Activated naive CD4-positive, alpha-beta T cell treated with anti-CD3 and anti-CD28 coated beads for 36 hours (primary cell): Measurements from ENCODE around the gene PRKG2. TPM values are rescaled to one million over a fixed set of nuclear protein-coding genes. Genes with fewer than 3 reads are reported as not detected.

ENCODE experiments used
- CTCF ChIA-PET: fragments of 350-600 bp; sonication (Branson Sonifier 250); formaldehyde crosslinking; loops from one replicate; lab custom pipeline; 2021; ENCODE audit warnings: antibody characterized with exemption; lab: Charles Lee
- DNase-seq: peaks from one replicate; pipeline ENCODE4 v3.0.0-alpha.2; 2020
- H3K27ac Mint-ChIP-seq: one replicate; pipeline ENCODE4 v1.8.0; 2021; ENCODE audit warnings: mild to moderate bottlenecking, mixed read lengths
- H3K27me3 Mint-ChIP-seq: one replicate; pipeline ENCODE4 v1.8.0; 2021; ENCODE audit warnings: low read depth, mixed read lengths
- H3K36me3 Mint-ChIP-seq: one replicate; pipeline ENCODE4 v1.8.0; 2021; ENCODE audit warnings: low read depth, mixed read lengths
- H3K4me1 Mint-ChIP-seq: one replicate; pipeline ENCODE4 v1.8.0; 2021; ENCODE audit warnings: low read depth, mixed read lengths
- H3K4me3 Mint-ChIP-seq: one replicate; pipeline ENCODE4 v1.8.0; 2021; ENCODE audit warnings: mild to moderate bottlenecking, moderate library complexity, mixed read lengths
- H3K9me3 Mint-ChIP-seq: one replicate; pipeline ENCODE4 v1.8.0; 2021; ENCODE audit warnings: mixed read lengths
- intact Hi-C: fragments of 100-400 bp; cut with micrococcal nuclease; formaldehyde crosslinking; loops from one replicate; pipeline ENCODE4 v1.15.1; 2023
- total RNA-seq, 2 experiments: library from RNA; stranded (reverse); gene quantifications; one replicate each; pipeline ENCODE4 v1.2.3, GENCODE V29; 2021

PRKG2 gene, protein sequence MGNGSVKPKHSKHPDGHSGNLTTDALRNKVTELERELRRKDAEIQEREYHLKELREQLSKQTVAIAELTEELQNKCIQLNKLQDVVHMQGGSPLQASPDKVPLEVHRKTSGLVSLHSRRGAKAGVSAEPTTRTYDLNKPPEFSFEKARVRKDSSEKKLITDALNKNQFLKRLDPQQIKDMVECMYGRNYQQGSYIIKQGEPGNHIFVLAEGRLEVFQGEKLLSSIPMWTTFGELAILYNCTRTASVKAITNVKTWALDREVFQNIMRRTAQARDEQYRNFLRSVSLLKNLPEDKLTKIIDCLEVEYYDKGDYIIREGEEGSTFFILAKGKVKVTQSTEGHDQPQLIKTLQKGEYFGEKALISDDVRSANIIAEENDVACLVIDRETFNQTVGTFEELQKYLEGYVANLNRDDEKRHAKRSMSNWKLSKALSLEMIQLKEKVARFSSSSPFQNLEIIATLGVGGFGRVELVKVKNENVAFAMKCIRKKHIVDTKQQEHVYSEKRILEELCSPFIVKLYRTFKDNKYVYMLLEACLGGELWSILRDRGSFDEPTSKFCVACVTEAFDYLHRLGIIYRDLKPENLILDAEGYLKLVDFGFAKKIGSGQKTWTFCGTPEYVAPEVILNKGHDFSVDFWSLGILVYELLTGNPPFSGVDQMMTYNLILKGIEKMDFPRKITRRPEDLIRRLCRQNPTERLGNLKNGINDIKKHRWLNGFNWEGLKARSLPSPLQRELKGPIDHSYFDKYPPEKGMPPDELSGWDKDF
- total RNA-seq: 1 to 10 TPM in 1 of 2 experiments, under 1 TPM in 1; 0.30 to 1.2 TPM

DNA sequence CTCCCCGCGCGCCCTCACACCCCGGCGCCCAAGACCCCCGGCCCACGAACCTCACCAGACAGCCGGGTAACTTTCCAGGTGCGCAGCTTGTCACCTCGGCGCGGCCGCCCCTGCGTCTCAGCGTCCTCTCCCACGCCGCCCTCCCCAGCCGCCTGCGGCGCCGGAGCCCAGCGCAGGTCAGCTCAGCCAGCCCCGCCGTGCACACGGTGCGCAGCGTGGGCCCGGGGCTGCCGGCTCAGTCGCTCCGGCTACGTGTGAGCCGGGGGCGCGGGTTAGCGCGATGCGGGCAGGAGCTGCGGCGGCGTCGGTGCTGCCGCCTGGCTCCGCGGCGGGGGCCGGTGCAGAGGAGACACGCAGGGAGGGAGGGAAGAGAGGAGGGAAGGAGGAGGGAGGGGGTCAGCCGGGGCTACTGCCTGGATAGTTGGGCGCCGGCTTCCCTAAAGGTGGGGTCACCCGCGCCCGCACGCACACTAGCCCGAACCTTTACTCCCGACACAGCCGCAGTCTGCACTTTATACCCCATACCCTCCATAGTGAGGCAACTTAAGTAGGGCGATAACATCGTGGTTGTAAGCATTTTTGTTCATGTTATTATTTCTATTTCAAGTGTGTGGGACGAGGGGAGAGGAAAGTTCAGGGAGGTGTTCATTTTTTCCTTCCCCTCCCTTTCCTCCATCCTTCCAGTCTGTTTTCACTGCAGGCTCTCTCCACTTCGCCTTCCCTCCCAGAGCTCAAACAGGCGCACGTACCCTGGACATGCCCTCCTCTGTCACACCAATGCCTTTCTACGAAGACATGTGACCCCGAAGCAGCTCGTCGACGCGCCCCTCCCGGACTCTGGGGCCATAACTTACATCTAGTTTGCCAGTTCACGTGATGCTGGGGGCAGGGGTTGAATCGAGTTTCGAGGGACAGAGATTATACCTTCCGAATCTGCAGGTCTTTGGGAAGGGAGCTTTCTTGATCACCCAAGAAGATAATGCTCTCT lies at the start of gene PRKG2:
TSS of gene PRKG2 (minus strand) at position 342 of the 988 bp plus-strand sequence. CDS start 10,175 bp downstream, outside the sequence.
- H3K27me3 Mint-ChIP-seq: peaks cover 49% of the 10 kb centered on the region
- CTCF ChIA-PET: no interaction called here
- H3K4me3 Mint-ChIP-seq: peak within 1 kb of the TSS; percentile 57
- H3K4me1 Mint-ChIP-seq: peaks cover 13% of the 10 kb centered on the region
- H3K36me3 Mint-ChIP-seq: no peaks in the 10 kb centered on the region
- H3K9me3 Mint-ChIP-seq: no peaks in the 10 kb centered on the region
- DNase-seq: no peak
- intact Hi-C loops: loop anchor here (5.0 kb wide), 1 partner anchor 137 kb away; no protein-coding TSS in a partner anchor
- no peak within 1 kb of the TSS for H3K27ac Mint-ChIP-seq

DNA sequence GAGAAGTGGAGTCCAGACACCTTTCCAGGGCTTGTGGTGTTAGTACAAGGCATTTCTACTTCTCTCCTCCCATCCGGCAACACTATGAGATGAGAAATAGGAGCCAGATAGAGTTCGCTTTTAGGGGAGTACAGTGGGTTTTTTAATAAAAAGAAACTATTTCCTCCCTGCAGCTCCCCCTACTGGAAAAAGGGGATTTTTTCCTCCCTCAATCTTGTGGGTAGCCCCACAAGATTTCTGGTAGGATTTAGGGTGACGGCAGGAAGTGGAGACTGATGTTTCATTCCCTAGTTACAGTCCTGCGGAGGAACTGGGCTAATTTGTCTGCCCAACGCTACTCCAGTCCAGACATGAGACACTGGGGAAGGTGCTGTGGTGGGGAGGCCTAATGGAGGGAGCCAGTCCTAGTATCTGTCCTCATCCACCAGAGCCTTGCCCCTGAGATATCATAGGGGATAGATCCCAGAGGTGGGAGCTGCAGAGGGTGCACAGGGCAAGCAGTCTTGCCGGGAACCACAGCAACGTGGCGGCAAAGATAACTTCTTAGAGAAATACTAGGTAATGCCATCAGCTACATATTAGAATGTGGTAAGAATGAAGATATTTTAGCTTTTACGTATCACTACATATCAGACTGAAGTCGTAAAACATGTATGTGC lies 45.5 kb upstream of the PRKG2 start:
- intact Hi-C loops: loop anchor here (5.0 kb wide), 1 partner anchor 193 kb away; no protein-coding TSS in a partner anchor
- Mint-ChIP-seq H3K27ac (no peak overlapping the region), H3K36me3 (no peaks in the 10 kb centered on the region), H3K4me3 (no peak overlapping the region), H3K9me3 (no peaks in the 10 kb centered on the region), H3K4me1 (no peaks in the 10 kb centered on the region), H3K27me3 (peaks cover 4% of the 10 kb centered on the region)
- DNase-seq: no peak
- CTCF ChIA-PET: interaction anchor here (1.2 kb wide), 1 partner anchor 91 kb away, joined by 3 read pairs; no protein-coding TSS in a partner anchor

DNA sequence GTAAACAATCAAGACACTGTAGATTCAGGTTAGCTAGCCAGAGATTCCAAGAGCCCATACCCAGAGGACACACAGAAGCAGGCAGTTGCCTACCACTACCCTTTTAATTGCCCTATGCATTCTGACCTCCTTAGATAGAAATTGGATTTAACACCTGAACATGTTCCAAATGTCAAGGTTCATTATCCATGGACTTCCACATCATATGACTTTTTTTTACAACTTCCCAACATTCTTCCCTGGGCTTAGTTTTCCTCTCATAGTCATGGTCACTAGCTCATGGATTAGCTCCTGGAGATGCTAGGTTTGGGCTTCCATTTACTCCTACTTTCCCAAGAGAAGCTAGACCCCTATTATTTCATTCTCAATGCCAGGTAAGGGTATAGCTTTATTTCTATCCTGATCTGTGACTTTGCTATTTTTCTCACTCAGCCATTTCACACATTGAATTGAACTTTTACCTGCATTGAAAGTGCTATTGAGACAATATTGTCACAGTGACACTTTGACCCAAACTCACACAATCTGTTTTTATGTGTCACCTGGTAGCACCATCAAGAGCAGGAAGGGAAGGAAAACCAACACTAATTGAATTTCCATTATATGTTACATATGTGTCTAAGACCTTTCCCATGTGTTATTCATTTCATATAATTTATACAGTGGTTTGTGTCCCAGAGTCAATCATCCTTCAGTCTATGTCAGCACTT lies 44.0 kb upstream of the PRKG2 start:
- Mint-ChIP-seq H3K27me3 (peaks cover 4% of the 10 kb centered on the region), H3K9me3 (no peaks in the 10 kb centered on the region), H3K4me3 (no peak overlapping the region), H3K27ac (no peak overlapping the region), H3K4me1 (no peaks in the 10 kb centered on the region), H3K36me3 (no peaks in the 10 kb centered on the region)
- DNase-seq: no peak
- intact Hi-C loops: no loop called here
- CTCF ChIA-PET: interaction anchor here (0.5 to 1.2 kb wide), 2 partner anchors 93 to 337 kb away, joined by 3 to 4 read pairs; no protein-coding TSS in a partner anchor

DNA sequence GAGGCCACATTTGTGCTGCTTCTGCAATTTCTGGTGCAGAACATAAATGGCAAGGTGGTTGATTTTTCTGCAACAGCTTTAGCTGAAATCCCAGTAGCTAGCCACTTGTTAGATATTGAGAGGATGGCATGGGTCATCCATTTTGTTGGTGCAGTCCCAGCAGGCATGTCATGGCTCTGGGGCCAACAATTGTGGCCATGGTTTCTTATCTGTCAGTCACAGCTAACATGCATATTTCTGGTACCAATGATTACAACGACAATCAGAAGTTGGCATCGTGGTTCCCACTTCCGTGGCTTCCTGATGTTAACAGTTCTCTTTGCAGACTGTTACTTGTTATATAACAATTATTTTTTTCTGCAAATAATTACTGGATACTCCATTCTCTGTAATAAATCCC lies 42.8 kb upstream of the PRKG2 start:
- CTCF ChIA-PET: interaction anchor here (1.5 kb wide), 1 partner anchor 94 kb away, joined by 3 read pairs; no protein-coding TSS in a partner anchor
- H3K27ac Mint-ChIP-seq: no peak overlapping the region
- H3K4me1 Mint-ChIP-seq: no peaks in the 10 kb centered on the region
- H3K4me3 Mint-ChIP-seq: no peak overlapping the region
- no peaks in the 10 kb centered on the region for H3K9me3 Mint-ChIP-seq
- H3K27me3 Mint-ChIP-seq: peaks cover 8% of the 10 kb centered on the region
- intact Hi-C loops: no loop called here
- no peak for DNase-seq
- no peaks in the 10 kb centered on the region for H3K36me3 Mint-ChIP-seq

- H3K4me3 Mint-ChIP-seq: no peak overlapping the region
- no peak for DNase-seq
- intact Hi-C loops: no loop called here
- H3K36me3 Mint-ChIP-seq: no peaks in the 10 kb centered on the region
- no peaks in the 10 kb centered on the region for H3K9me3 Mint-ChIP-seq
- no peaks in the 10 kb centered on the region for H3K4me1 Mint-ChIP-seq
- CTCF ChIA-PET: interaction anchor here (1.5 kb wide), 1 partner anchor 95 kb away, joined by 3 read pairs; no protein-coding TSS in a partner anchor
- peaks cover 8% of the 10 kb centered on the region for H3K27me3 Mint-ChIP-seq
- no peak overlapping the region for H3K27ac Mint-ChIP-seq
Observed at GRCh38 chr4:81257021-81257420, 42.0 kb upstream of the PRKG2 start.

- no peaks in the 10 kb centered on the region for H3K9me3 Mint-ChIP-seq
- DNase-seq: no peak
- H3K27ac Mint-ChIP-seq: no peak overlapping the region
- no peak overlapping the region for H3K4me3 Mint-ChIP-seq
- H3K4me1 Mint-ChIP-seq: no peaks in the 10 kb centered on the region
- CTCF ChIA-PET: interaction anchor here (1.5 kb wide), 1 partner anchor 95 kb away, joined by 3 read pairs; no protein-coding TSS in a partner anchor
- intact Hi-C loops: no loop called here
- peaks cover 8% of the 10 kb centered on the region for H3K27me3 Mint-ChIP-seq
- no peaks in the 10 kb centered on the region for H3K36me3 Mint-ChIP-seq
Observed at GRCh38 chr4:81256059-81256970, 41.3 kb upstream of the PRKG2 start.

DNA sequence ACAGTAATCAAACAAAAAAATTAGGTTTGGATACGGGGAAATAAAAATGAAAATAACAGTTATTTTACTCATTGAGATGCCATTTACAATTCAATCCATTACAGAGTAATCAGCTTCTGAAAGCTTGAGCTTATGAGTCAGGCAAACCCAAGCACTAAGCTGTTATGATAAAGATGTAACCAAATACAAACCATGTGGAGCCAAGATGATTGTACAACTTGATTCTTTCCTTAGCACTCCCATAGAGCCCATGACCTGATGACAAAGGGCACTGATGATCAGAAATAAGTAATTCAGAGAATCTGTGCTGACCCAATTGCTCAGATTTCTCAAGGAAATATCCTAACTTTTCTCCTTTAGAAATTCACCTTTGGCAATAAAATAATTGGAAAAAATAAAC lies 40.5 kb upstream of the PRKG2 start:
- Mint-ChIP-seq H3K4me3 (no peak overlapping the region), H3K27ac (no peak overlapping the region), H3K36me3 (no peaks in the 10 kb centered on the region), H3K4me1 (no peaks in the 10 kb centered on the region), H3K27me3 (peaks cover 8% of the 10 kb centered on the region), H3K9me3 (peaks cover 2% of the 10 kb centered on the region)
- no peak for DNase-seq
- intact Hi-C loops: no loop called here
- CTCF ChIA-PET: no interaction called here

DNA sequence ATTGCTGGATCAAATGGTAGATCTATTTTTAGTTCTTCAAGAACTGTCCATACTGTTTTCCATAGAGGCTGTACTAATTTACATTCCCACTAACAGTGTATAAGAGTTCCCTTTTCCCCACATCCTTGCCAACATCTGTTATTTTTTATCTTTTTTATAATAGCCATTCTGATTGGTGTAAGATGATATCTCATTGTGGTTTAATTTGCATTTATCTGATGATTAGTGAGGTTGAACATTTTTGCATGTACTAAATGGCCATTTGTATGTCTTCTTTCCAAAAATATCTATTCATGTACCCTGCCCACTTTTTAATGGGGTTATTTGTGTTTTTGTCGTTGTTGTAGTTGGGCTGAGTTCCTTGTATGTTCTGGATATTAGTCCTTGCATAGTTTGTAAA lies 35.4 kb upstream of the PRKG2 start:
- intact Hi-C loops: no loop called here
- DNase-seq: no peak
- Mint-ChIP-seq H3K4me3 (no peak overlapping the region), H3K9me3 (peaks cover 3% of the 10 kb centered on the region), H3K36me3 (no peaks in the 10 kb centered on the region), H3K27ac (no peak overlapping the region), H3K27me3 (peaks cover 4% of the 10 kb centered on the region), H3K4me1 (no peaks in the 10 kb centered on the region)
- CTCF ChIA-PET: no interaction called here

- no peaks in the 10 kb centered on the region for H3K9me3 Mint-ChIP-seq
- no peak overlapping the region for H3K27ac Mint-ChIP-seq
- no peak for DNase-seq
- no peaks in the 10 kb centered on the region for H3K4me1 Mint-ChIP-seq
- H3K36me3 Mint-ChIP-seq: no peaks in the 10 kb centered on the region
- CTCF ChIA-PET: no interaction called here
- no peak overlapping the region for H3K4me3 Mint-ChIP-seq
- intact Hi-C loops: no loop called here
- no peaks in the 10 kb centered on the region for H3K27me3 Mint-ChIP-seq
Observed at GRCh38 chr4:81245218-81246009, 30.4 kb upstream of the PRKG2 start.

- Mint-ChIP-seq H3K4me1 (no peaks in the 10 kb centered on the region), H3K9me3 (no peaks in the 10 kb centered on the region), H3K36me3 (no peaks in the 10 kb centered on the region), H3K4me3 (no peak overlapping the region), H3K27me3 (no peaks in the 10 kb centered on the region), H3K27ac (no peak overlapping the region)
- CTCF ChIA-PET: no interaction called here
- intact Hi-C loops: no loop called here
- no peak for DNase-seq
Observed at GRCh38 chr4:81237791-81238190, 22.8 kb upstream of the PRKG2 start.
